H9 (cell line): ENCODE results near the gene PTGFRN. TPM values are rescaled to one million over a fixed set of nuclear protein-coding genes. Genes with fewer than 3 reads are reported as not detected.

Experiments used
- DNase-seq: peaks from one replicate; pipeline ENCODE4 v3.0.0-alpha.2; 2017
- H2AFZ ChIP-seq: one replicate; pipeline ENCODE4 v1.6.1; 2013; ENCODE audit warnings: mild to moderate bottlenecking, low read length, control low read depth, moderate library complexity
- H2AK5ac ChIP-seq: 2 replicates; pipeline ENCODE4 v1.6.1; 2013; ENCODE audit warnings: low read length, control low read depth, mixed read lengths; ENCODE audit not compliant: insufficient read length
- H2BK120ac ChIP-seq: one replicate; pipeline ENCODE4 v1.6.1; 2013; ENCODE audit warnings: low read depth, mild to moderate bottlenecking, low read length, control low read depth, inconsistent platforms; ENCODE audit not compliant: poor library complexity, severe bottlenecking
- H2BK12ac ChIP-seq: 2 replicates; pipeline ENCODE4 v1.6.1; 2013; ENCODE audit warnings: low read length, control low read depth, mixed read lengths, low read depth; ENCODE audit not compliant: insufficient read length
- H2BK15ac ChIP-seq: 2 replicates; pipeline ENCODE4 v1.6.1; 2013; ENCODE audit warnings: low read depth, low read length, control low read depth
- H2BK20ac ChIP-seq: one replicate; pipeline ENCODE4 v1.6.1; 2013; ENCODE audit warnings: low read depth, mild to moderate bottlenecking, low read length, control low read depth, inconsistent platforms; ENCODE audit not compliant: poor library complexity, severe bottlenecking
- H2BK5ac ChIP-seq: 2 replicates; pipeline ENCODE4 v1.6.1; 2013; ENCODE audit warnings: low read length, control low read depth, mixed read lengths; ENCODE audit not compliant: insufficient read length
- H3K14ac ChIP-seq: 2 replicates; pipeline ENCODE4 v1.6.1; 2013; ENCODE audit warnings: low read length, control low read depth; ENCODE audit not compliant: insufficient read depth
- H3K18ac ChIP-seq: 2 replicates; pipeline ENCODE4 v1.6.1; 2013; ENCODE audit warnings: low read depth, mild to moderate bottlenecking, mixed read lengths, low read length, control low read depth; ENCODE audit not compliant: insufficient read length
- H3K23ac ChIP-seq: 2 replicates; pipeline ENCODE4 v1.6.1; 2013; ENCODE audit warnings: low read length, control low read depth, mixed read lengths, low read depth; ENCODE audit not compliant: insufficient read length
- H3K23me2 ChIP-seq: 2 replicates; pipeline ENCODE4 v1.6.1; 2013; ENCODE audit warnings: low read depth, mild to moderate bottlenecking, mixed read lengths, low read length, control low read depth; ENCODE audit not compliant: insufficient read length, poor library complexity, severe bottlenecking
- H3K27ac ChIP-seq: 2 replicates; pipeline ENCODE4 v1.5.1; 2013; ENCODE audit warnings: low read length, control low read depth, mixed read lengths, low read depth; ENCODE audit not compliant: insufficient read length
- H3K27me3 ChIP-seq: 2 replicates; pipeline ENCODE4 v1.6.1; 2013; ENCODE audit warnings: low read length, control low read depth, inconsistent platforms; ENCODE audit not compliant: insufficient read depth
- H3K4ac ChIP-seq: 2 replicates; pipeline ENCODE4 v1.6.1; 2013; ENCODE audit warnings: low read depth, mild to moderate bottlenecking, control low read depth, inconsistent platforms, low read length, moderate library complexity
- H3K4me1 ChIP-seq: 2 replicates; pipeline ENCODE4 v1.6.1; 2013; ENCODE audit warnings: low read length, control low read depth, inconsistent platforms; ENCODE audit not compliant: insufficient read depth
- H3K4me2 ChIP-seq: 2 replicates; pipeline ENCODE4 v1.6.1; 2013; ENCODE audit warnings: low read length, control low read depth, mixed read lengths; ENCODE audit not compliant: insufficient read length, insufficient read depth
- H3K56ac ChIP-seq: 2 replicates; pipeline ENCODE4 v1.6.1; 2013; ENCODE audit warnings: low read depth, mild to moderate bottlenecking, mixed read lengths, low read length, control low read depth; ENCODE audit not compliant: insufficient read length
- H3K79me1 ChIP-seq: 2 replicates; pipeline ENCODE4 v1.6.1; 2013; ENCODE audit warnings: low read depth, mild to moderate bottlenecking, moderate library complexity, low read length, control low read depth, inconsistent platforms; ENCODE audit not compliant: insufficient read depth, poor library complexity, severe bottlenecking
- H3K79me2 ChIP-seq: 2 replicates; pipeline ENCODE4 v1.6.1; 2013; ENCODE audit warnings: low read length, control low read depth, inconsistent platforms; ENCODE audit not compliant: insufficient read depth
- H3K9ac ChIP-seq: 2 replicates; pipeline ENCODE4 v1.6.1; 2013; ENCODE audit warnings: low read length, control low read depth, mixed read lengths; ENCODE audit not compliant: insufficient read length; ENCODE audit errors: extremely low read depth
- H3K9me3 ChIP-seq: one replicate; pipeline ENCODE4 v1.6.1; 2013; ENCODE audit warnings: low read depth, low read length, inconsistent platforms; ENCODE audit not compliant: control insufficient read depth
- H3T11ph ChIP-seq: one replicate; pipeline ENCODE4 v1.6.1; 2013; ENCODE audit warnings: mild to moderate bottlenecking, low read length, control low read depth, inconsistent platforms
- H4K20me1 ChIP-seq: one replicate; pipeline ENCODE4 v1.6.1; 2013; ENCODE audit not compliant: control insufficient read depth, insufficient read length, insufficient read depth
- H4K5ac ChIP-seq: 2 replicates; pipeline ENCODE4 v1.6.1; 2013; ENCODE audit warnings: low read depth, mild to moderate bottlenecking, mixed read lengths, low read length, control low read depth; ENCODE audit not compliant: insufficient read length
- H4K8ac ChIP-seq: replicated peaks from 2 replicates; pipeline ENCODE4 v1.6.1; 2013; ENCODE audit warnings: low read length, control low read depth, mixed read lengths, low read depth; ENCODE audit not compliant: insufficient read length
- H4K91ac ChIP-seq: 2 replicates; pipeline ENCODE4 v1.6.1; 2013; ENCODE audit warnings: low read depth, mild to moderate bottlenecking, moderate library complexity, mixed read lengths, low read length, control low read depth; ENCODE audit not compliant: insufficient read length
- H3K27ac Mint-ChIP-seq, 3 experiments: 2 replicates in 2 of 3; 3 replicates in 1 of 3; pipeline ENCODE4 v1.8.0; 2020 to 2021; ENCODE audit warnings: mixed read lengths in 3 of 3, mild to moderate bottlenecking in 1 of 3, moderate library complexity in 1 of 3
- H3K27me3 Mint-ChIP-seq: 2 replicates; pipeline ENCODE4 v1.8.0; 2021; ENCODE audit warnings: low read depth, mild to moderate bottlenecking, moderate library complexity, mixed read lengths
- H3K36me3 Mint-ChIP-seq, 3 experiments: 2 replicates in 2 of 3; 3 replicates in 1 of 3; pipeline ENCODE4 v1.8.0; 2020 to 2021; ENCODE audit warnings: low read depth in 3 of 3, mixed read lengths in 3 of 3; ENCODE audit not compliant: insufficient read depth in 1 of 3
- H3K4me1 Mint-ChIP-seq, 2 experiments: 2 replicates each; pipeline ENCODE4 v1.8.0; 2020; ENCODE audit warnings: mixed read lengths in 2 of 2
- H3K4me3 Mint-ChIP-seq, 2 experiments: 2 replicates in 1 of 2; 3 replicates in 1 of 2; pipeline ENCODE4 v1.8.0; 2020 to 2021; ENCODE audit warnings: mild to moderate bottlenecking in 2 of 2, mixed read lengths in 2 of 2, moderate library complexity in 1 of 2
- H3K9me3 Mint-ChIP-seq, 2 experiments: 2 replicates in 1 of 2; 3 replicates in 1 of 2; pipeline ENCODE4 v1.8.0; 2020; ENCODE audit warnings: mild to moderate bottlenecking in 2 of 2, mixed read lengths in 2 of 2, moderate library complexity in 1 of 2
- CTCF ChIP-seq: fragments of 200-600 bp; sonication (generic); conservative IDR thresholded peaks from 3 replicates; pipeline ENCODE4 v1.8.0; 2021; ENCODE audit warnings: antibody characterized with exemption, mild to moderate bottlenecking
- WGBS: extraction: QIAGEN DNeasy Blood & Tissue Kit; methylation state at CpG from one replicate; pipeline ENCODE4 v1.1.7; 2013; ENCODE audit warnings: missing lambda C conversion rate, low lambda C conversion rate, mixed read lengths; ENCODE audit not compliant: insufficient read length; ENCODE audit errors: extremely low coverage; 5-methylcytosine and 5-hydroxymethylcytosine counted together
- total RNA-seq: library from RNA; stranded (reverse); gene quantifications from 2 replicates; pipeline ENCODE4 v1.2.1, GENCODE V29; 2021

Gene PTGFRN
- total RNA-seq, 1 experiment from 2014 or later = 26.3 TPM

GRCh38 chr1:117029685-117030084 lies 120.0 kb downstream of the PTGFRN start:
- no peak overlapping the region for H3K4me3 Mint-ChIP-seq
- DNase-seq = no peak
- no peak overlapping the region for H4K8ac ChIP-seq

More at GRCh38 chr1:117029685-117030084, 120.0 kb downstream of the PTGFRN start:
- no peak overlapping the region for H3K23ac ChIP-seq
- H4K20me1 ChIP-seq = no peaks in the 10 kb centered on the region
- H2BK15ac ChIP-seq = no peak overlapping the region
- H3K18ac ChIP-seq = no peak overlapping the region
- H2AK5ac ChIP-seq = no peak overlapping the region
- no peak overlapping the region for H3T11ph ChIP-seq
- no peak overlapping the region for H3K4me2 ChIP-seq
- no peaks in the 10 kb centered on the region for H3K27me3 ChIP-seq
- no peak overlapping the region for H3K9ac ChIP-seq
- H4K5ac ChIP-seq = no peak overlapping the region
- H2AFZ ChIP-seq = no peak overlapping the region
- H3K79me2 ChIP-seq = no peaks in the 10 kb centered on the region
- H3K4me1 ChIP-seq = no peaks in the 10 kb centered on the region
- H3K56ac ChIP-seq = no peak overlapping the region
- H2BK5ac ChIP-seq = no peak overlapping the region
- Mint-ChIP-seq H3K9me3 (no peaks in the 10 kb centered on the region), H3K4me1 (peaks cover 0 to 10% of the 10 kb centered on the region in 2 experiments; a peak in 3 of 4 replicates), H3K36me3 (no peaks in the 10 kb centered on the region), H3K27ac (no peak overlapping the region), H3K27me3 (no peaks in the 10 kb centered on the region)
- H3K9me3 ChIP-seq = no peaks in the 10 kb centered on the region
- H3K27ac ChIP-seq = no peak overlapping the region
- no peak overlapping the region for H3K14ac ChIP-seq
- no peak overlapping the region for H2BK120ac ChIP-seq
- TF ChIP-seq CTCF = no peak
- no peak overlapping the region for H3K4ac ChIP-seq
- H3K23me2 ChIP-seq = no peaks in the 10 kb centered on the region
- H4K91ac ChIP-seq = no peak overlapping the region
- H3K79me1 ChIP-seq = no peaks in the 10 kb centered on the region
- no CpG with 5 or more reads among the region's 1 CpG for WGBS
- H2BK20ac ChIP-seq = no peak overlapping the region
- no peak overlapping the region for H2BK12ac ChIP-seq
